Globus pallidus (tissue), 1 donor: ENCODE data around the gene LENG1.
"Not testable (repeated sequence)": the region's sequence is repeated elsewhere in the genome, so short reads cannot be mapped to it uniquely, and the experiment has no call there.

ENCODE experiments used
- DNase-seq: peaks from one replicate; pipeline ENCODE4 v3.0.0-alpha.2; 2015; ENCODE audit warnings: low spot score

The LENG1 gene

DNA sequence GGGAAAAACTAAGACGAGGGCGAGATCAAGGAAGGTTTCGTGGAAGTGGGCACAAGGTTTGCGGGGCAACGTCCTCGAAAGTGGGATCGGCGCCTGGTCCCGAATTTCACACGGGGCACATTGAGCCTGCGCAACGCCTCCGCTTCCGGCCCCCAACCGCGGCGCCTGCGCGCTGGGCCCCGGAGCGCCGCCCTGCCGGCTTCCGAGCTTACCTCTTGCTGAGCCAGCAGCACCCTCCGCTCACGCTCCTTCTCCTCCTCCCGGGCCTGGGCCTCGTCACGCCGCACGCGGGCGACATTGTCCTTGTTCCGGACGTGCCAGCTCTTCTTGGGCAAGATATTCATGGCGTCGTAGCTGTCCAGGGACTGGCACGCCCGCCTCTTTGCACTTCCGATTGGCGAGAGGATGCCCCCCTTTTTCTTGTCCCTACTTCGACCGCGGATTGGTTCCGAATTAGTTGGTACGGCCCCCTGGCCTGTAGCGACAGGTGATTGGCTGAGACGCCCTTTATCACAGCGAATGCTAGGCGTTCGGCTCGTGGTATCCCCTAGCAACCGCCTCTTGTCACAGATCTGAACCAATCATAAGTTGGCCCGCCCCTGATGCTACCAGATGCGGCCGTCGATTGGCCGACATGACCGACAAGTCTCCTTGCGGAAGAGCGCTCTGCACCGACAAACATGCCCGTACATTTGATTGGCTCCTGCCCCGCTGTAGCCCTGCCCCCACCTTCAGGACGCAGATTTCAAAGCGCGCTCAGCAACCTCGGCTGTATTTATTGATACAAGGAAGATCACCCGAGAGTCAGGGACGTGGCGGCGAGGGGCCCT, at the start of gene LENG1:
Gene LENG1 (minus strand): TSS at position 370 of the 830 bp plus-strand sequence. CDS start 26 bp downstream, at position 344.
- peak; percentile 100 for DNase-seq

DNA sequence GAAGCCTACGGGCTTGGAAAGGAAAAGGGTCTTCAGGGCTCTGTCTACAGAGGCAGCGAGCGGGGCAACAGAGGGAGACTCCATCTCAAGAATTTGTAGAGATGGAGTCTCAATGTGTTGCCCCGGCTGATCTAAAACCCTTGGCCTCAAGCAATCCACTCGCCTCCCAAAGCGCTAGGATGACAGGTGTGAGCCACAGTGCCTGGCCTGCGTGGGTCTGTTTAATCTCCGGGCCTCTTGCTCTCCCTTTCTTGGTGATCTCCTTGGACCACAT, 49.2 kb upstream of the LENG1 start:
- DNase-seq, result no peak

DNA sequence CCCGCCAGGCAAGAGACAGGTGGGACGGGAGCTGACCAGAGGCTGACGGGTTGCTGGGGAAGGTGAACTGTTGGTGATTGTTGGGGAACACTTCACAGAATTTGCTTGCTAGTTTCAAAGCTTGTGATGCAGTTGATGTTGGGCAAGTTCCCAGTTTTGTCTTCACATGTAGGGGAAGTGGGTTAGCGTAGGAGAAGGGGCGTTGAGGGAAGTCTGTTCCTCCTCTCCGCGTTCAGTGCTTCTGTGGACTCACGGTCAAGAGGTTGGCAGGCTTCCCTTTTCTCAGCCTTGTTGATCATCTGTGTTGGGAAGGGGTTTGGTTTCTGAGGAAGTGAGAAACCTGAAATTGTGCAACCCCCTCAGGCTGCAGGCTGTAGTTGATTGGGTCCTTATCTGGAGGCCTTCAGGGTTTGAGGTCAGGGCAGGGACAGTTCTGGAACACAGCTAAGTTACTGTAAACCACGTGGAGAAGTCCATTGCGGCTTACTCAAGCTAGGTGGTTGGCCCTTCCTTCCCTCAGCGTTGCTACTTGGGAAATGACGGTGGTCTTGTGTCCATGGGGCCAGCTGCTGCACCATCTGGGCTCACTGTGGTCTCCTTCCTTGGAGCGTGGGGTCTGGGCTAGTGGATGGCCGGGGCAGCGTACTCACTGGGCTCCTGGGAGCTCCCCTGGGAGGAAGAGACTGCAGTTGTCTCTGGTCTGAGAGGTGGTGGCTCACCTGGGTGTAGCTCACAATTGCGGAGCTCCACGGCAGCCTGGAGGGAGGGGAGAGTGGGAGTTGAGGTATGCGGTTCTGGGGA, 48.7 kb upstream of the LENG1 start:
- peak; percentile 79 for DNase-seq

DNA sequence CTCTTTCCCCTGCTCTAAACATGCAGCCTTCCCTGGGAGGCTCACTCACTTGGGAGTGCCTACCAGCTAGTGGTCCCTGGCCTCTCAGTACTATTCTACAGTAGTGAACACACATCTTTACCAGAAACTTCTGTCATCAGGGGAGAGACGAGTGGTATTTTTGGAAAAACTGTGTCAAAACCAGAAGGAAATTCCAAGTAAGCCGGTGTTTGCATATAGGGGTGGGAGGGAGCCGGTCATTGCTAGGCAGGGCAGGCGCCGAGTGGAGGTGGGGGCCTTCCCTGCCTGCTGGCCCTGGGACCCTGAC, 48.1 kb upstream of the LENG1 start:
- DNase-seq, result no peak

DNA sequence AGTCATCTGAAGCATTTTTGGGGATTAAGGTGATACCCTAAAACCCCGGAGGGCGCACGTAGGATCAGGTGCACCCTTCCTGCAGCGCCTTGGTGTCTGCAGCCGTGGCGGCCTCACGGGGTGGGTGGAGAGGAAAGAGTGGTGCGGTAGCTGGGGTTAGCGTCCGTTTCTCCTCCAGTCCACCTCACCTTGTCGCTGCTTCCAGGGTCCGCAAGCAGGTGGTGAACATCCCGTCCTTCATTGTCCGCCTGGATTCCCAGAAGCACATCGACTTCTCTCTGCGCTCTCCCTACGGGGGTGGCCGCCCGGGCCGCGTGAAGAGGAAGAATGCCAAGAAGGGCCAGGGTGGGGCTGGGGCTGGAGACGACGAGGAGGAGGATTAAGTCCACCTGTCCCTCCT, 47.7 kb upstream of the LENG1 start:
- not testable (repeated sequence) for DNase-seq

DNA sequence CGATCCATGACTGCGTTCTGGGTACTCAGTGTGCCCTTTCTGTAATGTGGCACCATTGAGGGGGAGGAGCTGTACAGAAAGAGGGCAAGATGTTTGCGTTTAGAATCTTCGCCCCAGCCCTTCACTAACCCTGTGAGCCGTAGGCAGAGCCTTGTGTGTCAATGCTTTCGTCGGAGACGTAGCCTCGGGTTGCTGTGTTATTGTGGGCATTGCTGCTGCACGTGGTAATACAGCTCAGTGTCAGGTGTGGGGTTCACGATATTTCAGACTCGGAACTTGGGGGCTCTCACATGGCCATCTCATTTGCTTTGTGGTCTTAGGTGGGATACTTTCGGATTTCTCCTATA, 47.3 kb upstream of the LENG1 start:
- no peak for DNase-seq

DNA sequence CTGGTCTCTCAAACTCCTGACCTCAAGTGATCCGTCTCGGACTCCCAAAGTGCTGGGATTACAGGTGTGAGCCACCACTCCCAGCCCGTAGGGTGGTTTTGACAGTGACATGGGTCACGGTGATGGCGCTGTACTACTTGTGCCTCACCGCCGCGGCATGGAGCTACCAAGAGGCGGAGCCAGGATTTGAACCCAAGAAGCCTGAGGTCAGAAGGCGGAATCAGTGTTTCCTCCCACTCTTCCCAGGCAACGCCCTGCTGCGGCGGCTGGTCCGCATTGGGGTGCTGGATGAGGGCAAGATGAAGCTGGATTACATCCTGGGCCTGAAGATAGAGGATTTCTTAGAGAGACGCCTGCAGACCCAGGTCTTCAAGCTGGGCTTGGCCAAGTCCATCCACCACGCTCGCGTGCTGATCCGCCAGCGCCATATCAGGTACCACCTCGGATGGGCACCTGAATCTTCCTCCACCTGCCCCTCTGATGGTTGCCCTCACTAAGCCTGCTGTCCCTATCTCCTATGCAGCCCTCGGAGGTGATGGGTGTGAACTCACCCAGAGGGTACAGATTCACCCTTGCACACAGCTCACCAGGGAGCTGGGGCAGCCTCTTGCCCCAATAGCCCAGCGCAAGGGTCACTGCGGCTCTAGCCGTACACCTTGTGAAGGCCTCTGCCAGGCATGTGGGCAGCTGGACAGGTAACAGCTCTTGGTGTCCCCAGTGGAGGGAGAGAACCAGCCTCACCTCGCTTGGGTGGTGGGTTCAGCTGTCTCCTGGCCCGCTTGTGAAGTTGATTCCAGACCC, 46.7 kb upstream of the LENG1 start:
- DNase-seq, result no peak

DNA sequence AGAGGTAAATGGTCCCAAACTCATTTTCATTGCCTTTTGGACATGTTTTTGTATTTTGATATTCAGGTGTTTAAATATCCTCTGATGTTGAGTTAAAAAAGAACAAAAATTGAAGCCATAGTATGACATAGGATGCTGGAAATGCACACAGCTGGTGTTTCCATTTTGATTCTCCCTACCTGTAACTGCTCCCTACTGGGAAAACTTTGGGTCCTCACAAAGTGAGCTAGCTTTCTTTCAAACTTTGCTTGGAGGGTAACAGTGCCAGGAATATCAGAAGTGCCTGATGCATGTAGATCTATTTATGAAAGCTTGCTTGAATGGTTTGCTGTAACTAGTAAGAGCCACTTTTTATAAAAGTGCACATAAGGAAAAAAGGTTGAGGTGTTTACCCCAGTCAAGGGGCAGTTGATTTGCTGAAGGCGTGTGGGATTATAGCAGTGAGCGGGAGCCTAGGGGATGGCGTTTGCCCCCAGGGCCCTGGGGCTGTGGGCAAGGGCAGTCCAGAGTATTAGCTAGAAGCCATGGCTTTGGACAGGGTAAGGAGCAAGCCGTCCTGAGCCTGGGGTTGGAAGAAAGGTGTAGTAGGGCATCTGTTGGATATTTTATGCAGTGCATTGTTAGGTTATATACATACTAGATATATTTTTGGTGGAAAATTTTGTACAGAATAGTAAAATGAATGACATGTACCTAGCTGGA, 45.4 kb upstream of the LENG1 start:
- DNase-seq, result no peak

DNA sequence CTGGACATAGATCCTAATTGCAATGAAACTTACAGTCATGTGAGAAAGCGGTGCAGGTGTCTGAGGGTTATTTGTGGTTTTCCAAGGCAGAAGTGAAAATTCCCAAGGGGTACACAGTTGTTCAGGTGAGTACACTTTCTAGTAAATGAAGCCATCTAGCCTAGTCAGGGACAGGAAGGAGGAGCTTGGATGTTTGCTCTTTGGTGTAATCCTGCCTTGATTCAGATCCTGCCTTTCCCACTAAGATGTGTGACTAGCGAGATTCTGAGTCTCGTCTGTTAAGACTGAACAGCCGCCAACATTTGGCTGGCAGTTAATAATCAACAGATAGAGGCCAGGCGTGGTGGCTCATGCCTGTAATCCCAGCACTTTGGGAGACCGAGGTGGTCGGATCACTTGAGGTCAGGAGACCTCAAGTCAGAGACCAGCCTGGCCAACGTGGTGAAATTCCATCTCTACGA, 43.7 kb upstream of the LENG1 start:
- no peak for DNase-seq

DNA sequence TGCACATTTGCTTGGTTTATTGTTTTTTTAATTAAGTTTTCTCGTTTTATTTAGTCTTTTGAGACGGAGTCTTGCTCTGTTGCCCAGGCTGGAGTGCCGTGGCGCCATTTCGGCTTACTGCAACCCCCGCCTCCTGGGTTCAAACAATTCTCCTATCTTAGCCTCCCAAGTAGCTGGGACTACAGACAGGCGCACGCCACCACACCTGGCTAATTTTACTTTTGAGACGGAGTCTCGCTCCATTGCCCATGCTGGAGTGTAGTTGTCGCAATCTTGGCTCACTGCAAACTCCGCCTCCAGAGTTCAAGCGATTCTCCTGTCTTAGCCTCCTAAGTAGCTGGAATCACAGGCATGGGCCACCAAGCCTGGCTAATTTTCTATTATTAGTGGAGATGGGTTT, 42.5 kb upstream of the LENG1 start:
- no peak for DNase-seq

DNA sequence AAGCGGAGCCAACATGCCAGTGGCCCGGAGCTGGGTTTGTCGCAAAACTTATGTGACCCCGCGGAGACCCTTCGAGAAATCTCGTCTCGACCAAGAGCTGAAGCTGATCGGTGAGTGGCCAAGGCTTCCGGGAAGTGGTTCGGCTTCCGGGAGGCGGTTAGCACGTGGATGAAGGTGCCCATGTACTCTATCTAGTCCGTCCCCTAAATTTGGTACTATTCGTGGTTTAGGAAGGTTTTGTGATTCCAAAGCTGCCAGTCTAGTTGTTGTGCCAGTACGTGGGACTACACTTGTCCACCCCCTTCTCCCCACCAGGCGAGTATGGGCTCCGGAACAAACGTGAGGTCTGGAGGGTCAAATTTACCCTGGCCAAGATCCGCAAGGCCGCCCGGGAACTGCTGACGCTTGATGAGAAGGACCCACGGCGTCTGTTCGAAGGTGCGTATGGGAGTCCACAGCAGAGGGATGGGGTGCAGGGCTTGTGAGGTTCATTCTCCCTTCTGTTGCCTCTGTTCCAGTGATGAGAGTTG, 41.7 kb upstream of the LENG1 start:
- no peak for DNase-seq

DNA sequence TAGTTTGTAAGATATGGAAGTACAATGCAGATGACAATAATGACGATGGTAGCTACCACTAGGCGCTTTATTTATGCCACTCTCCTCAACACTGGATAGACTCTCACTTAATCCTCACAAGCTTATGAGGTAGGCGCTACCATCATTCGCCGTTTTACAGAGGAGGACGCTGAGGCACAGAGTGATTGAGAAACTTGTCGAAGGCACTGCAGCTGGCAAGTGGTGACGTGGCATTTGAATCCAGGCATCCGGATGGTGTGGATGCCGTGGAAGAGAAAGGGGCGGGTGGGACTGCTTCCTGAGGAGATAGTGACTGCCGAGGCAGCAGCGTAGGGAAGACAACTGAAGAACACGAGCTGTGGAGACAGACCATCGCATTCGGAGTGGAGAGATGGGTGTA, 39.9 kb upstream of the LENG1 start:
- DNase-seq, result no peak

DNA sequence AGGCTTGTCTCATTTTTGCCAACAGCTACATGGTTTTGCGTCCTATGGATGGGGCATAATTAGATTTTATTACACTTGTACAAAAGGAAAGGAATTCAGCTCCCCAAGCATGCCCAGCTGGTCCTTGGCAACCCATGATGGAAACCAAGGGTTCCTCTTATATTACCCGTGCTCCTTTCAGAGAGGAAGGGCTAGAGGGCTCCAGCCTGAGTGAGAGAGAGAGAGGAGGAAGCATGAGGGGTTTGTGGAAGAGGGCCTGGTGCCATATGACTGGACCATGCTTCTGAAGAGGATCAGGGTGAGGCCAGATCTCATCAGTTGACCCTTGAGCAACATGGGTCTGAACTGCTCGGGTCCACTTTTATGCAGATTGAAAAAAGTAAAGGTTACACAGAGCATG, 37.6 kb upstream of the LENG1 start:
- no peak for DNase-seq

DNA sequence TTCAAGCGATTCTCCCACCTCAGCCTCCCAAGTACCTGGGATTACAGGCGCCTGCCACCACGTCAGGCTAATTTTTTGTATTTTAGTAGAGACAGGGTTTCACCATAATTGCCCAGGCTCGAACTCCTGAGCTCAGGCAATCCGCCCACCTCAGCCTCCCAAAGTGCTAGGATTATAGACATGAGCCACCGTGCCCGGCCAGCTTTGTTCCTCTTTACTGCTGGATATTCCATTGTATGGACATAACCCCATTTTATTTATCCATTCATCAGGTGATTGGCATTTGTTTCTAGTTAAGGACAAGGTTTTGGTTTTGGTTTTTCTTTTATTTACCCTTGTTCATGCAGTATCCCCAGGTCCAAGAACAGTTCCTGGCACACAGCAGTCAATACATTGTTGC, 37.0 kb upstream of the LENG1 start:
- DNase-seq, result no peak

DNA sequence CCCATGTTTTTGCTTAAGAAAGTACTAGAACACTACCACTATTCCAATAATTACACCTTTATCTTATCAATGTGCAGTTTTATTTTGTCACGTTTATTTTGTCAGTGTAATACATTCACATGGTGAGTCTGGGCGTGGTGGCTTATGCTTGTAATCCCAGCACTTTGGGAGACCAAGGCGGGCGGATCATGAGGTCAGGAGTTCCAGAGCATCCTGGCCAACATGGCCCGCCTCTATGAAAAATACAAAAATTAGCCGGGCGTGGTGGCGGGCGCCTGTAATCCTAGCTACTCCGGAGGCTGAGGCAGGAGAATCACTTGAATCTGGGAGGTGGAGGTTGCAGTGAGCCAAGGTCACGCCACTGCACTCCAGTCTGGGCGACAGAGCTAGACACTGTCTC, 34.9 kb upstream of the LENG1 start:
- DNase-seq, result not testable (repeated sequence)

DNA sequence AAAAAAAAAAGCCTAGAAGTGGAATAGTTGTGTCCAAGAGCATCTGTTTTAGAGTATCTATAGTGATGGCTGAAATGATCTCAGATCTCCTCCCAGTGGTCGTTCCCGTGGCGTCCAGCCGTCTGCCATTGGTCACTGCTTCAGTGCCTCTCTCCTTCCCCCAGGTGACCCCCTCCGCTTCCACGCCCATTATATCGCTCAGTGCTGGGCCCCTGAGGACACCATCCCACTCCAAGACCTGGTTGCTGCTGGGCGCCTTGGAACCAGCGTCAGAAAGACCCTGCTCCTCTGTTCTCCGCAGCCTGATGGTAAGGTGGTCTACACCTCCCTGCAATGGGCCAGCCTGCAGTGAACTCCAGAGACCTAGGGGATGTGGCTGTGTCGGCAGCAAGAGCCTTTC, 33.5 kb upstream of the LENG1 start:
- no peak for DNase-seq

DNA sequence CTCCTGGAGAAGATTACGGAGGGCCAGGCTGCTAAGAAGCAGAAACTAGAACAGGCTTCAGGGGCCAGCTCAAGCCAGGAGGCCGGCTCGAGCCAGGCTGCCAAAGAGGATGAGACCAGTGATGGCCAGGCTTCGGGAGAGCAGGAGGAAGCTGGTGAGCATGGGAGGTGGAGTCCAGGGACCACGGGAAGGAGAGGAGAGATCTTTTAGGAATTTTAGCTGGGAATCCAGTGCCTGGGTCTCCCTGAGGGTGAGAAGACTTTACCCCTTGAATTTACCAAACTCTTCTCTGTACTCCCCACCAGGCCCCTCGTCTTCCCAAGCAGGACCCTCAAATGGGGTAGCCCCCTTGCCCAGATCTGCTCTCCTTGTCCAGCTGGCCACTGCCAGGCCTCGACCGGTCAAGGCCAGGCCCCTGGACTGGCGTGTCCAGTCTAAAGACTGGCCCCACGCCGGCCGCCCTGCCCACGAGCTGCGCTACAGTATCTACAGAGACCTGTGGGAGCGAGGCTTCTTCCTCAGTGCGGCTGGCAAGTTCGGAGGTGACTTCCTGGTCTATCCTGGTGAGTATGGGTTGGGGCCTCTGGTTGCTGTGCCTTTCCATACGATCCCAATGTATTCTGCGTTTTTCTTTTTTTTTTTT, 32.4 kb upstream of the LENG1 start:
- no peak for DNase-seq

DNA sequence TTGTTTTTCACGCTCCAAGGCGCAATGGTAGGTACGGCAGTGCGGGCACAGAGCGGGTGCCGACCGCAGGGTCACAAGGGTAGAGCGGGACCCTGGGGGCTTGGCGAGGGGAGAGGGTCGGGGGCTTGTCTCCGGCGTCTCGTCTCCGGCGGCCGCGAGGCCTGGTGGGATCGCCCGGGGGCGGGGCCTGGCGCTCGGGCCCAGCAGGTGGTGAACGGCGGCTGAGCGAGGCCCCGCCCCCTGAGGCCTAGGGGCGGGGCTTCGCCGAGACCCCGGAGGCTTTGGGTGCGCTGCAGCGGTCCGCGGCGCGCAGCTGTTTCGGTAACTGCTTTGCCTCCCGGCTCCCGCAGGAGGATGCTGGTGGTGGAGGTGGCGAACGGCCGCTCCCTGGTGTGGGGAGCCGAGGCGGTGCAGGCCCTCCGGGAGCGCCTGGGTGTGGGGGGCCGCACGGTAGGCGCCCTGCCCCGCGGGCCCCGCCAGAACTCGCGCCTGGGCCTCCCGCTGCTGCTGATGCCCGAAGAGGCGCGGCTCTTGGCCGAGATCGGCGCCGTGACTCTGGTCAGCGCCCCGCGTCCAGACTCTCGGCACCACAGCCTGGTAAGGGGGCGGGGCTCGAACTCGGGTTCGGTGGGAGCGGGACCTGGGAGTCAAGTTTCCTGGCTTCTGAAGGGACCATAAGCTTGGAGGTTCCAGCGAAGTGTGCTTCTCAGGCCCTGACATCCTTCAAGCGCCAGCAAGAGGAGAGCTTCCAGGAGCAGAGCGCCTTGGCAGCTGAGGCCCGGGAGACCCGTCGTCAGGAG, 31.7 kb upstream of the LENG1 start, which contains the start of gene TSEN34:
Gene TSEN34 (plus strand): TSS at position 298 of the 800 bp plus-strand sequence. CDS start 57 bp downstream, at position 355.
- DNase-seq, result no peak

DNA sequence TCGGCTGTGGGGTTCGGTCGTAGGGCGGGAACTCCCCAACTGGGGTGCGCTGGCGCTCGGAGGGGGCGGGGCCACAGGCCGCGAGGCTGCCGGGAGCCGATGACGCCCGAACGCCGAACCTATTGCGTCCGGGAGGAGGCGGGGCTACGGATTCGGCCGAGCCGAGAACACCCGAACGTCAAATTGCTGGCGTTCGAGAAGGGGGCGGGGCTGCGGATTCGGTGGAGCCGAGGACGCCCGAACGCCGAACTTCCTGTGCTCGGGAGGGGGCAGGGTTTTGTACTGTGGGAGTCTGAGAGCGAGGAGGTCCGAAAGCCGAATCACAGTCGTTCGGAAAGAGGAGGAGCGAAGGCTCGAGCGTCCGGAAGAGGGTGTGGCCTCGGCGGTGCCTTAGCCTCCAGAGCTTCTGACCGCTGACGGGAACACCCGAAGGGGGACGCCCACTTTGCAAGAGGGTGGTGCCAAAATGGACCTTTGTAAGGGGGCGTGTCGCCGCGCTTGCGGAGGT, 31.0 kb upstream of the LENG1 start:
- DNase-seq, result peak; percentile 100
